K562 (cell line): Measurements from ENCODE around the gene MPC2. TPM values are rescaled to one million over a fixed set of nuclear protein-coding genes. Genes with fewer than 3 reads are reported as not detected.

Source experiments
- ATAC-seq: fragments of 200-7000 bp; cut with Tn5 transposase; 3 replicates; pipeline ENCODE4 v1.9.1; 2020; ENCODE audit warnings: moderate library complexity
- BruUV-seq: library from RNA; stranded (reverse); fragments of 400-500 nt; replicated peaks from 2 replicates; lab custom pipeline; 2021; lab: Mats Ljungman, UMichigan
- CTCF ChIA-PET: fragments of 300-600 bp; formaldehyde crosslinking; extraction: SDS; loops from one replicate; lab custom pipeline; 2021; ENCODE audit warnings: low intra/inter-chr PET ratio; lab: Yijun Ruan, JAX
- POLR2A ChIA-PET: fragments of 300-600, 350-650 bp; sonication (Branson Sonifier 250); formaldehyde crosslinking; extraction: SDS; loops from one replicate; lab custom pipeline; 2021; ENCODE audit warnings: antibody characterized with exemption, inconsistent platforms; lab: Yijun Ruan, JAX
- DNase-seq, 4 experiments: peaks; one replicate each; pipeline versions ENCODE4 v3.0.0 to v3.0.0-alpha.2; 2011 to 2018; ENCODE audit warnings: low spot score in 3 of 4, mixed read lengths in 3 of 4; ENCODE audit errors: extremely low read depth in 1 of 4
- FAIRE-seq: peaks from 2 replicates; lab custom pipeline; 2011; peaks lifted over from hg19 to GRCh38; lab: Jason Lieb, UNC
- H2AFZ ChIP-seq: 2 replicates; pipeline ENCODE4 v1.6.0; 2011; ENCODE audit warnings: low read depth, low read length, control low read depth, inconsistent platforms
- H3K27ac ChIP-seq: fragments of 200-600 bp; 3 replicates; pipeline ENCODE4 v1.8.0; 2011; ENCODE audit warnings: low read depth, mild to moderate bottlenecking, control low read depth, inconsistent platforms, low read length, moderate library complexity, mixed read lengths; ENCODE audit errors: extremely low read depth
- H3K27me3 ChIP-seq, 2 experiments: fragments of 300-600 bp in 1 of 2; 2 replicates in 1 of 2; 3 replicates in 1 of 2; pipeline versions ENCODE4 v1.6.0 to v1.8.0; 2011; ENCODE audit warnings: inconsistent platforms in 2 of 2, low read length in 2 of 2, mild to moderate bottlenecking in 1 of 2, mixed read lengths in 1 of 2, moderate library complexity in 1 of 2; ENCODE audit not compliant: control insufficient read depth in 2 of 2, insufficient read depth in 2 of 2
- H3K36me3 ChIP-seq: fragments of 300-600 bp; 3 replicates; pipeline ENCODE4 v1.8.0; 2011; ENCODE audit warnings: mild to moderate bottlenecking, low read length, inconsistent platforms; ENCODE audit not compliant: control insufficient read depth, insufficient read depth
- H3K4me1 ChIP-seq, 2 experiments: fragments of 200-600 bp in 1 of 2; replicated peaks in 1 of 2; 2 replicates in 1 of 2; 3 replicates in 1 of 2; pipeline versions ENCODE4 v1.5.1 to v1.8.0; 2011; ENCODE audit warnings: inconsistent platforms in 2 of 2, low read length in 2 of 2, mild to moderate bottlenecking in 1 of 2, mixed read lengths in 1 of 2, moderate library complexity in 1 of 2; ENCODE audit not compliant: control insufficient read depth in 2 of 2, insufficient read depth in 2 of 2
- H3K4me2 ChIP-seq: 2 replicates; pipeline ENCODE4 v1.6.1; 2011; ENCODE audit warnings: low read length, control low read depth, inconsistent platforms, mixed read lengths; ENCODE audit not compliant: insufficient read depth
- H3K4me3 ChIP-seq: fragments of 200-600 bp; sonication (generic), shearing (Covaris generic); 2 replicates; pipeline ENCODE4 v1.5.1; 2016; ENCODE audit warnings: control low read depth, inconsistent platforms
- H3K79me2 ChIP-seq: fragments of 200-600 bp; 3 replicates; pipeline ENCODE4 v1.8.0; 2011; ENCODE audit warnings: low read length, inconsistent platforms; ENCODE audit not compliant: control insufficient read depth, insufficient read depth
- H3K9ac ChIP-seq, 2 experiments: 2 replicates each; pipeline versions ENCODE4 v1.6.0 to v1.6.1; 2011; ENCODE audit warnings: low read depth in 2 of 2, low read length in 2 of 2, control low read depth in 1 of 2, inconsistent platforms in 1 of 2, mild to moderate bottlenecking in 1 of 2, mixed read lengths in 1 of 2; ENCODE audit not compliant: insufficient read depth in 1 of 2
- H3K9me1 ChIP-seq: one replicate; pipeline ENCODE4 v1.6.0; 2011; ENCODE audit warnings: inconsistent platforms, mild to moderate bottlenecking, low read length, moderate library complexity; ENCODE audit not compliant: control insufficient read depth, insufficient read depth
- H3K9me3 ChIP-seq: replicated peaks from 2 replicates; pipeline ENCODE4 v1.5.1; 2011; ENCODE audit warnings: low read depth, low read length, inconsistent platforms; ENCODE audit not compliant: control insufficient read depth, insufficient read depth
- H4K20me1 ChIP-seq: replicated peaks from 2 replicates; pipeline ENCODE4 v1.6.1; 2011; ENCODE audit warnings: low read length, inconsistent platforms, mixed read lengths; ENCODE audit not compliant: control insufficient read depth, insufficient read depth
- CHD7 ChIP-seq: fragments of 200-600 bp; sonication (generic); IDR thresholded peaks from one replicate; pipeline ENCODE4 v1.6.1; 2012; ENCODE audit warnings: mild to moderate bottlenecking, low read depth, low read length, inconsistent platforms
- FOSL1 ChIP-seq: fragments of 200-800 bp; sonication (Bioruptor generic); conservative IDR thresholded peaks from 2 replicates; pipeline ENCODE4 v1.6.1; 2016; ENCODE audit warnings: missing genetic modification characterization, missing compliant biosample characterization
- FOXP4 ChIP-seq: sonication (generic); formaldehyde crosslinking; IDR thresholded peaks from 2 replicates; pipeline ENCODE4 v1.8.0; 2022; ENCODE audit warnings: mild to moderate bottlenecking, missing genetic modification reagents, borderline replicate concordance
- HNRNPH1 ChIP-seq: fragments of 200-400 bp; formaldehyde crosslinking; optimal IDR thresholded peaks from 2 replicates; pipeline ENCODE3; 2017; ENCODE audit warnings: low read depth, mild to moderate bottlenecking, low read length, moderate library complexity
- ZNF324 ChIP-seq: fragments of 250-450 bp; sonication (Bioruptor Pico); IDR thresholded peaks from 2 replicates; pipeline ENCODE4 v1.4.0; 2020; ENCODE audit warnings: mild to moderate bottlenecking
- WGBS: fragments of 100-300 bp; shearing (Covaris generic); methylation state at CpG from one replicate; pipeline ENCODE4 v1.1.6; 2016; ENCODE audit warnings: low coverage, mixed read lengths; ENCODE audit not compliant: insufficient coverage; ENCODE audit errors: missing lambda C conversion rate; 5-methylcytosine and 5-hydroxymethylcytosine counted together
- in situ Hi-C: fragments of 300-500 bp; cut with MboI; formaldehyde crosslinking; loops from 4 replicates; pipeline ENCODE4 v1.15.0; 2018; ENCODE audit warnings: inconsistent platforms, mixed read lengths
- intact Hi-C: fragments of 100-400 bp; cut with micrococcal nuclease; formaldehyde crosslinking; loops from 2 replicates; pipeline ENCODE4 v1.14.2; 2022
- polyA plus RNA-seq, 8 experiments: library from polyadenylated mRNA; depleted of rRNA in 4 of 8; stranded (reverse) in 5 of 8; unstranded in 3 of 8; fragments of >200 nt; fragmentation: Nextera tagmentation in 2 of 8; fragmentation: Illumina TruSeq in 1 of 8; extraction: Ambion mirVana in 2 of 8; extraction: Trizol in 1 of 8; gene quantifications; 2 replicates each; pipeline versions ENCODE4 v1.2.1 to v1.2.3, GENCODE V29; 2011 to 2014; ENCODE audit warnings: inconsistent platforms in 1 of 8, missing spikeins in 1 of 8
- total RNA-seq, 7 experiments: library from RNA; depleted of rRNA in 6 of 7; stranded (reverse); fragments of >200 nt in 6 of 7; fragmentation: Illumina TruSeq in 2 of 7; extraction: Trizol in 2 of 7; gene quantifications; 2 replicates each; pipeline versions ENCODE4 v1.2.1 to v1.2.3, GENCODE V29; 2011 to 2021; ENCODE audit warnings: low replicate concordance in 1 of 7
- TF ChIP-seq, protein P1 (sequence below): sonication (generic); formaldehyde crosslinking; IDR thresholded peaks from 2 replicates; pipeline ENCODE4 v1.8.1; 2023; ENCODE audit warnings: mild to moderate bottlenecking, missing genetic modification reagents

MPC2 gene
- total and polyA plus RNA-seq, 9 of the 15 experiments (the other 6 are each of a cell fraction or from before 2014, with no cell fraction given), result 70.7 to 179 (median 144) TPM

- H4K20me1 ChIP-seq, result no peaks in the 10 kb centered on the region
- H3K9me1 ChIP-seq, result no peaks in the 10 kb centered on the region
- H3K79me2 ChIP-seq, result peaks cover 63% of the 10 kb centered on the region
- H3K36me3 ChIP-seq, result peaks cover 33% of the 10 kb centered on the region
- in situ Hi-C loops (no loop called here), intact Hi-C loops (loop anchor here (1.0 kb wide), 1 partner anchor 48 kb away; the partner anchor contains the start of gene MPC2)
- peaks cover 0 to 23% of the 10 kb centered on the region in 2 experiments; a peak in 3 of 5 replicates for H3K4me1 ChIP-seq
- ChIA-PET CTCF (no interaction called here), POLR2A (interaction anchor here (0.5 to 1.4 kb wide), 3 partner anchors 9 to 455 kb away, joined by 3 to 5 read pairs (median 3); no protein-coding TSS in a partner anchor)
- ATAC-seq (peak; percentile 94), FAIRE-seq (peak; percentile 97), DNase-seq (peak in 3 of 4 experiments; percentile 22 to 92 (median 32))
- H3K27me3 ChIP-seq, result no peaks in the 10 kb centered on the region
- BruUV-seq, result no TSS peak
- 10% methylated on average over 8 of the region's 8 CpGs for WGBS
- no peak overlapping the region for H3K4me3 ChIP-seq
- no peaks in the 10 kb centered on the region for H3K9me3 ChIP-seq
- H3K9ac ChIP-seq, result peak overlapping the region in 1 of 2 experiments; percentile 50; a peak in 2 of 4 replicates
- H3K27ac ChIP-seq, result peak overlapping the region; percentile 75
- H3K4me2 ChIP-seq, result peak overlapping the region; percentile 62
- peak overlapping the region; percentile 81 for H2AFZ ChIP-seq
- TF ChIP-seq, protein P1, sequence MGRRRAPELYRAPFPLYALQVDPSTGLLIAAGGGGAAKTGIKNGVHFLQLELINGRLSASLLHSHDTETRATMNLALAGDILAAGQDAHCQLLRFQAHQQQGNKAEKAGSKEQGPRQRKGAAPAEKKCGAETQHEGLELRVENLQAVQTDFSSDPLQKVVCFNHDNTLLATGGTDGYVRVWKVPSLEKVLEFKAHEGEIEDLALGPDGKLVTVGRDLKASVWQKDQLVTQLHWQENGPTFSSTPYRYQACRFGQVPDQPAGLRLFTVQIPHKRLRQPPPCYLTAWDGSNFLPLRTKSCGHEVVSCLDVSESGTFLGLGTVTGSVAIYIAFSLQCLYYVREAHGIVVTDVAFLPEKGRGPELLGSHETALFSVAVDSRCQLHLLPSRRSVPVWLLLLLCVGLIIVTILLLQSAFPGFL, result no peak
- TF ChIP-seq FOXP4 (CRISPR knock-in tag) (no peak), ZNF324 (CRISPR knock-in tag) (no peak), HNRNPH1 (no peak), CHD7 (no peak), FOSL1 (tag) (peak; percentile 92)
These were observed 48.1 kb upstream of the MPC2 start for GRCh38 chr1:167984886-167985489.
